Neutrophil (primary cell): ENCODE measurements around the gene GPC5.

Experiments used
- H3K27ac ChIP-seq: fragments of 200-600 bp; sonication (generic); 2 replicates; pipeline ENCODE4 v1.5.1; 2016; ENCODE audit warnings: mild to moderate bottlenecking, moderate library complexity
- H3K27me3 ChIP-seq: fragments of 200-600 bp; sonication (generic); 2 replicates; pipeline ENCODE4 v1.6.0; 2016; ENCODE audit warnings: mild to moderate bottlenecking
- H3K36me3 ChIP-seq: fragments of 200-600 bp; sonication (generic); 2 replicates; pipeline ENCODE4 v1.5.1; 2017
- H3K4me1 ChIP-seq, 2 experiments: fragments of 200-600 bp in 1 of 2; sonication (generic) in 1 of 2; 1 replicate in 1 of 2; 2 replicates in 1 of 2; pipeline versions ENCODE4 v1.5.1 to v1.6.1; 2013 to 2016; ENCODE audit warnings: low read depth in 1 of 2, low read length in 1 of 2, mild to moderate bottlenecking in 1 of 2, moderate library complexity in 1 of 2; ENCODE audit not compliant: control insufficient read depth in 1 of 2, insufficient read depth in 1 of 2
- H3K4me3 ChIP-seq, 2 experiments: fragments of 200-600 bp in 1 of 2; sonication (generic) in 1 of 2; 1 replicate in 1 of 2; 2 replicates in 1 of 2; pipeline ENCODE4 v1.5.1; 2013 to 2016; ENCODE audit warnings: low read depth in 1 of 2, low read length in 1 of 2, mild to moderate bottlenecking in 1 of 2, moderate library complexity in 1 of 2
- H3K9me3 ChIP-seq: fragments of 200-600 bp; sonication (generic); 2 replicates; pipeline ENCODE4 v1.5.1; 2016
- TF ChIP-seq, protein P1 (sequence below): fragments of 200-600 bp; sonication (generic); IDR thresholded peaks from 2 replicates; pipeline ENCODE4 v1.5.1; 2016; ENCODE audit warnings: antibody characterized with exemption

Gene GPC5

DNA sequence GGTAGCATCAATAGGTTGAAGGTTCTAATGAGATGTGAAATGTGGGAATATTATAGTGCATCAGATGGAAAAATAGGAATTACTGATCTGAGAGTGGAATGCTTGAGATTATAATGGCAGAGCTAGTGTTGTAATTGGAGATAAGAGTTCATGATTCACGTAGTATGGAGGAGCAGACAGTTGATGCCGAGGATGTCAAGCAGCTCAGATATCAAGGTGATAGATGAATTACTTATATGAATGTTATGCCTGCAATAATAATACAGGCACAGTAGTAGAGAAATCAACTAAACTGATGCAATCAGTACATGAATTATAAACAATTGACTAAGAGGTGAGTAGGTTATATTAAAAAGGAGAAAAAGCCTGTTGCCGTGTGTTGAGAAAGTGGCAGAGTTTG, 1035.0 kb downstream of the GPC5 start:
- H3K36me3 ChIP-seq: no peaks in the 10 kb centered on the region
- H3K4me3 ChIP-seq: no peak overlapping the region
- no peaks in the 10 kb centered on the region for H3K9me3 ChIP-seq
- no peaks in the 10 kb centered on the region for H3K4me1 ChIP-seq
- no peak overlapping the region for H3K27ac ChIP-seq
- no peaks in the 10 kb centered on the region for H3K27me3 ChIP-seq
- TF ChIP-seq, protein P1, sequence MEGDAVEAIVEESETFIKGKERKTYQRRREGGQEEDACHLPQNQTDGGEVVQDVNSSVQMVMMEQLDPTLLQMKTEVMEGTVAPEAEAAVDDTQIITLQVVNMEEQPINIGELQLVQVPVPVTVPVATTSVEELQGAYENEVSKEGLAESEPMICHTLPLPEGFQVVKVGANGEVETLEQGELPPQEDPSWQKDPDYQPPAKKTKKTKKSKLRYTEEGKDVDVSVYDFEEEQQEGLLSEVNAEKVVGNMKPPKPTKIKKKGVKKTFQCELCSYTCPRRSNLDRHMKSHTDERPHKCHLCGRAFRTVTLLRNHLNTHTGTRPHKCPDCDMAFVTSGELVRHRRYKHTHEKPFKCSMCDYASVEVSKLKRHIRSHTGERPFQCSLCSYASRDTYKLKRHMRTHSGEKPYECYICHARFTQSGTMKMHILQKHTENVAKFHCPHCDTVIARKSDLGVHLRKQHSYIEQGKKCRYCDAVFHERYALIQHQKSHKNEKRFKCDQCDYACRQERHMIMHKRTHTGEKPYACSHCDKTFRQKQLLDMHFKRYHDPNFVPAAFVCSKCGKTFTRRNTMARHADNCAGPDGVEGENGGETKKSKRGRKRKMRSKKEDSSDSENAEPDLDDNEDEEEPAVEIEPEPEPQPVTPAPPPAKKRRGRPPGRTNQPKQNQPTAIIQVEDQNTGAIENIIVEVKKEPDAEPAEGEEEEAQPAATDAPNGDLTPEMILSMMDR: no peak

DNA sequence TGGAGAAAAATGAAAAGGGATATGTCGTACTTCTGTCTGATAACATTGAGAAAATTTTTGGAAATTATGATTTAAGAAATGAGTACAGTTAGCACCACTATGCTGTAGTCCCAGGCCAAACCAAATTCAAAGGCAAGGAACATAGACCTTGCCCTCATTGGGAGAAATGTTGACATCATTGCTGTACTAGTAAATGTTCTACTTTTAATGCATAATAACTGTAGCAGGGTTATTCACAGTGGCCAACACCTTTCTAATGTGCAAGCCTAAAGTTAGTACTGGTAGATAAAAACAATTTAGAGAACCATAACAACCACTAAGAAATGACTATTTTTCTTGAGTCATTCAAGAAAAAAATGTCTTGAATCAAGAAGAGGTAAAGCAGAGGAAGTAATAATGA, 1035.5 kb downstream of the GPC5 start:
- H3K9me3 ChIP-seq: no peaks in the 10 kb centered on the region
- no peaks in the 10 kb centered on the region for H3K36me3 ChIP-seq
- no peaks in the 10 kb centered on the region for H3K4me1 ChIP-seq
- no peak overlapping the region for H3K27ac ChIP-seq
- no peaks in the 10 kb centered on the region for H3K27me3 ChIP-seq
- TF ChIP-seq, protein P1: no peak
- no peak overlapping the region for H3K4me3 ChIP-seq

DNA sequence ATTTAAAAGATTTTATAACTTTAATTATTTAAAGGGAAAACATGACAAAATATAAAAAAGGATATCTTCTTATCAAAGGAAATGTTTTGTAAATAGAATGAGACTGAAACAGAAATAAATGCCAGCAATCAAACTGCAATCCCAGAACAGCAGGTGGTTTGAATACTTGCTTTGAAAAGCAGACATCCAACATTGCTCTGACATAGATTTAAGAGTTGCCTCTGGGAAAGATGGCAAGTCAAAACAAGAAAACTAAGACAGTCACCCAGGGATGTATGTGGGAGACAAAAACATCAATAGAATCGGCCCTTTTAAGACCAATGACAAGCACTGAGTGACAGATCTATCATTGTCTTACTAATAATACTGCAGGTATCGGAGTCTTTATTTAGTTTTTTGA, 1038.5 kb downstream of the GPC5 start:
- Histone ChIP-seq H3K4me3 (no peak overlapping the region), H3K4me1 (no peaks in the 10 kb centered on the region), H3K36me3 (no peaks in the 10 kb centered on the region), H3K27me3 (no peaks in the 10 kb centered on the region), H3K27ac (no peak overlapping the region), H3K9me3 (no peaks in the 10 kb centered on the region)
- TF ChIP-seq, protein P1: no peak

DNA sequence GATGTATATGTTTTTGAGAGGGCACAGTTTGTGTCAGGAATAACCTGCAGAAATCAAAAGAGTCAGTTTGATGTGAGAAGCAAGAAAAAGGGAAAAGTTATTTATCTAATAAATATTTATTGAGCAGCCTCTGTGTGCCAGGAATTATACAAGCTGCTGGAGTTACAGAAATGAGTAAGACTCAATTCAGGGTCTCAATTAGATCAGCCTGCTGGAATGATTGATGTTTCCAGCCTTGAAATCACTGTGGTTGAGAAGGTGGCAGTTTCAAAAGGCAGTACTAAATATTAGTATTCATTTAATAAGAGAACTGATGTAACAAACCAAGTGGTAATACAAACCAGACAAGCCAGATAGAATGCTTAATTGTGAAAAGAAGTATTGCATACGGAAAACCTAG, 1045.8 kb downstream of the GPC5 start:
- no peaks in the 10 kb centered on the region for H3K27me3 ChIP-seq
- TF ChIP-seq, protein P1: no peak
- no peak overlapping the region for H3K27ac ChIP-seq
- no peak overlapping the region for H3K4me3 ChIP-seq
- H3K9me3 ChIP-seq: no peaks in the 10 kb centered on the region
- no peaks in the 10 kb centered on the region for H3K4me1 ChIP-seq
- no peaks in the 10 kb centered on the region for H3K36me3 ChIP-seq

DNA sequence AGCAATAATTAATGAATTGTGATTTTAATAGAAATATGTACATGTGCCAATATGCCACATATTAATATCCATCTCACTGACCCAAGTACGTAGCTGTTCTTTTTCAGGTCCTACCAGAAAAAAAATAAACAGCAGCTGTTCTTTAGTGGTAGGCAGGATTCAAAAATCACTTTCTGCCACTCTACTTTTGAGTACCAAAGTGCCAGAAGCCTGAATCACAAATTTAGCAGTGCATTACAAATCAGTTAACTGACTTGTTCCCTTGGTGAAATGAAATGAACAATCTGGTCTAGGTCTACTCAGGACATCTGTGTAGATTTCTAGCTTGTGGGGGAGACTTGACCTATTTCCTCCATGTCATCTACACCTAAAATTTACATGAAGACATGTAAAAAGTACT, 1052.6 kb downstream of the GPC5 start:
- no peaks in the 10 kb centered on the region for H3K27me3 ChIP-seq
- H3K36me3 ChIP-seq: no peaks in the 10 kb centered on the region
- H3K27ac ChIP-seq: no peak overlapping the region
- H3K4me1 ChIP-seq: no peaks in the 10 kb centered on the region
- no peak overlapping the region for H3K4me3 ChIP-seq
- no peaks in the 10 kb centered on the region for H3K9me3 ChIP-seq
- TF ChIP-seq, protein P1: no peak

DNA sequence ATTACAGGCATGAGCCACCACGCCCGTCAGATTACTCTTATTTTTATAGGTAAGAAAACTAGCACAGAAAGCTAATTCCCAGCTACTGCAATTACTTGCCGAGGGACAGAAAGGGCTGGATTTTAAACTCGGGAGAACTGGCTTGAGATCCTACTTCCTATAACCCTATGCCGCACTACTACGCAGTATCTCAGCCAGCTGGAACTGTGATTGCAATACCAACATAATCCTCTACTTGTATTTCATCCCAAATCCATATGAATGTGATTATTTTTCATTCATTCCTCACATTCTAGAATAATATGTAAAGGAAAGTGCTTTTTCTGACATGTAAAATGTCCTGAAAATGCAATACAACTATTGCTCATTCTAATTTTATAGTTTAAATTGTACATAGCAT, 1054.4 kb downstream of the GPC5 start:
- no peak overlapping the region for H3K27ac ChIP-seq
- no peaks in the 10 kb centered on the region for H3K4me1 ChIP-seq
- no peaks in the 10 kb centered on the region for H3K9me3 ChIP-seq
- no peaks in the 10 kb centered on the region for H3K27me3 ChIP-seq
- H3K4me3 ChIP-seq: no peak overlapping the region
- TF ChIP-seq, protein P1: no peak
- H3K36me3 ChIP-seq: no peaks in the 10 kb centered on the region
